Measurements from ENCODE around the gene FPR1. TPM values are rescaled to one million over a fixed set of nuclear protein-coding genes. Genes with fewer than 3 reads are reported as not detected.

Gene FPR1
- total RNA-seq, 2 experiments from 2014 or later: not detected

DNA sequence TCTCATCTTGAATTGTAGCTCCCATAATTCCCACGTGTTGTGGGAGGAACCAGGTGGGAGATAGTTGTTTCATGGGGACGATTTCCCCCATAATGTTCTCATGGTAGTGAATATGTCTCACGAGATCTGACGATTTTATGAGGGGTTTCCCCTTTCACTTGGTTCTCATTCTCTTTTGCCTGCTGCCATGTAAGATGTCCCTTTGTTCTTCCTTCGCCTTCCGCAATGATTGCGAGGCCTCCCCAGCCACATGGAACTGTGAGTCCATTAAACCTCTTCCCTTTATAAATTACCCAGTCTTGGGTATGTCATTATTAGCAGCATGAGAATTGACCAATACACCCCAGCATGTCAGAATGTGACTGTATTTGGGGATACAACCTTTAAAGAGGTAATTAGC is 3.9 kb upstream of the FPR1 start:
- no peaks in the 10 kb centered on the region for H3K36me3 Mint-ChIP-seq (ENCODE audit: low read depth)
- peaks cover 3% of the 10 kb centered on the region for H3K9me3 Mint-ChIP-seq
- no peaks in the 10 kb centered on the region for H3K4me1 Mint-ChIP-seq (ENCODE audit: low read depth)
- intact Hi-C loops (cut with micrococcal nuclease): no loop called here
- H3K4me3 Mint-ChIP-seq: no peak overlapping the region
- no peak overlapping the region for H3K27ac Mint-ChIP-seq
- ChIA-PET POLR2A (interaction anchor here (1.1 kb wide), 1 partner anchor 11 kb away, joined by 3 read pairs; no protein-coding TSS in a partner anchor), CTCF (interaction anchor here (1.7 kb wide), 1 partner anchor 22 kb away, joined by 5 read pairs; no protein-coding TSS in a partner anchor)
- peaks cover 4% of the 10 kb centered on the region for H3K27me3 Mint-ChIP-seq
- TF ChIP-seq CTCF (IDR thresholded peaks at IDR 0.05): no peak
- no peak for ATAC-seq
- no peak for DNase-seq

- TF ChIP-seq CTCF (IDR thresholded peaks at IDR 0.05): no peak
- ChIA-PET CTCF (no interaction called here), POLR2A (no interaction called here)
- H3K9me3 Mint-ChIP-seq: peaks cover 3% of the 10 kb centered on the region
- peaks cover 4% of the 10 kb centered on the region for H3K27me3 Mint-ChIP-seq
- no peak overlapping the region for H3K4me3 Mint-ChIP-seq
- ATAC-seq (no peak), DNase-seq (no peak)
- no peaks in the 10 kb centered on the region for H3K36me3 Mint-ChIP-seq (ENCODE audit: low read depth)
- no peaks in the 10 kb centered on the region for H3K4me1 Mint-ChIP-seq (ENCODE audit: low read depth)
- no peak overlapping the region for H3K27ac Mint-ChIP-seq
- intact Hi-C loops (cut with micrococcal nuclease): no loop called here
Measured at GRCh38 chr19:51754770-51755169, 3.1 kb upstream of the FPR1 start.

GRCh38 chr19:51754109-51754508 is 2.4 kb upstream of the FPR1 start:
- intact Hi-C loops (cut with micrococcal nuclease): no loop called here
- peaks cover 3% of the 10 kb centered on the region for H3K9me3 Mint-ChIP-seq
- no peak for TF ChIP-seq CTCF (IDR thresholded peaks at IDR 0.05)
- no peaks in the 10 kb centered on the region for H3K4me1 Mint-ChIP-seq (ENCODE audit: low read depth)
- H3K36me3 Mint-ChIP-seq (ENCODE audit: low read depth): no peaks in the 10 kb centered on the region
- CTCF ChIA-PET: no interaction called here
- ATAC-seq: no peak
- POLR2A ChIA-PET: no interaction called here
- H3K27me3 Mint-ChIP-seq: peaks cover 4% of the 10 kb centered on the region
- no peak overlapping the region for H3K4me3 Mint-ChIP-seq
- DNase-seq: no peak
- H3K27ac Mint-ChIP-seq: no peak overlapping the region

DNA sequence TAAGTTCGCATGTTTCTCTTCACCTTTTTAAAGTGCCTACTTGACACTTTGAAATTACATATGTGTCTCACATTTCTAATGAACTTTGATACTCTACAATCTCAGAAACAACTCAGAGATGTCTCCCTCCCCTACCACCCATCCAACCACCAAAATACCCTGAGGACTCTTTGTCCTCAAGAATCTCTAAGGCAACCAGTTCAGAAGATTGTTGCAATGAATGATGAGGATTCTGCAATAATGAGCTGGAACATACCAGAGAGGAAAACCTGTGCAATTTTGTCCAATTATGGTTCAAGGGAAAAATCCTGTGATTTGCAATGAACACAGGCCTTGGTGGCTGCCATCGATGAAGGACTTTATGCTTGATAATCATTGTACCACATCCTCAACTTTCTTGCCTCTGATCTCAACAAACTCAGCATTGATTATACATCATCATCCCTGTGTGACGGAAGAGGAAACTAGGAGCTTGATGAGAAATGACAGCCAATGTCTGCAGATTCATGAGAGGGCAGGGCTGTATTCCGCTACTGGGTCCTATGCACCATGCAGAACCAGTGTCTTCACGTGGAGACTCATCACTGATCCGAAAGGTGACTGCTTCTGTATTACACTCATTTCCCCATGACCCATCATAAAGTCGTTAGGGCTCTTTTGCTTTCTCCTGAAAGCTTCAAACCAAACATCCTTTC is 1.1 kb downstream of the FPR1 start:
- no peak for TF ChIP-seq CTCF (IDR thresholded peaks at IDR 0.05)
- Mint-ChIP-seq H3K27ac (no peak overlapping the region), H3K27me3 (peaks cover 3% of the 10 kb centered on the region), H3K4me3 (no peak overlapping the region), H3K9me3 (no peaks in the 10 kb centered on the region), H3K4me1 (ENCODE audit: low read depth) (no peaks in the 10 kb centered on the region), H3K36me3 (ENCODE audit: low read depth) (no peaks in the 10 kb centered on the region)
- CTCF ChIA-PET: interaction anchor here (1.1 kb wide), 1 partner anchor 27 kb away, joined by 4 read pairs; no protein-coding TSS in a partner anchor
- POLR2A ChIA-PET: no interaction called here
- intact Hi-C loops (cut with micrococcal nuclease): no loop called here
- no peak for ATAC-seq
- DNase-seq: no peak

- Mint-ChIP-seq H3K4me1 (ENCODE audit: low read depth) (no peaks in the 10 kb centered on the region), H3K36me3 (ENCODE audit: low read depth) (no peaks in the 10 kb centered on the region), H3K27ac (no peak overlapping the region), H3K27me3 (no peaks in the 10 kb centered on the region), H3K4me3 (no peak overlapping the region), H3K9me3 (no peaks in the 10 kb centered on the region)
- CTCF ChIA-PET: no interaction called here
- DNase-seq: no peak
- POLR2A ChIA-PET: interaction anchor here (0.7 kb wide), 1 partner anchor 12 kb away, joined by 3 read pairs; no protein-coding TSS in a partner anchor
- TF ChIP-seq CTCF (IDR thresholded peaks at IDR 0.05): no peak
- intact Hi-C loops (cut with micrococcal nuclease): no loop called here
- no peak for ATAC-seq
Measured at GRCh38 chr19:51749979-51750378, 1.7 kb downstream of the FPR1 start.
